ENCODE measurements around the gene SYTL3. TPM values are rescaled to one million over a fixed set of nuclear protein-coding genes. Genes with fewer than 3 reads are reported as not detected.

SYTL3 gene
- total RNA-seq, 4 donors from 2014 or later, result 2.4 to 6.4 (median 2.9) TPM

GRCh38 chr6:158627168-158627939 is 22.5 kb upstream of the SYTL3 start:
- intact Hi-C loops (cut with DNase I; ENCODE audit: low total_unique reads) (no loop called here), in situ Hi-C loops (cut with MboI; ENCODE audit: low pct_ligation_motif_present in 1 of 4, low pct_unique_long_range_greater_than_20kb in 1 of 4, low sequenced_read_pairs in 3 of 4) (no loop called here)
- H3K36me3 ChIP-seq, result peaks cover 0 to 7% (median under 1%) of the 10 kb centered on the region in 4 donors
- H3K27ac ChIP-seq, result no peak overlapping the region
- no peak for TF ChIP-seq EP300 (IDR thresholded peaks at IDR 0.05; ENCODE audit: low read depth)
- no peak for TF ChIP-seq POLR2A (IDR thresholded peaks at IDR 0.05)
- TF ChIP-seq, protein P1, sequence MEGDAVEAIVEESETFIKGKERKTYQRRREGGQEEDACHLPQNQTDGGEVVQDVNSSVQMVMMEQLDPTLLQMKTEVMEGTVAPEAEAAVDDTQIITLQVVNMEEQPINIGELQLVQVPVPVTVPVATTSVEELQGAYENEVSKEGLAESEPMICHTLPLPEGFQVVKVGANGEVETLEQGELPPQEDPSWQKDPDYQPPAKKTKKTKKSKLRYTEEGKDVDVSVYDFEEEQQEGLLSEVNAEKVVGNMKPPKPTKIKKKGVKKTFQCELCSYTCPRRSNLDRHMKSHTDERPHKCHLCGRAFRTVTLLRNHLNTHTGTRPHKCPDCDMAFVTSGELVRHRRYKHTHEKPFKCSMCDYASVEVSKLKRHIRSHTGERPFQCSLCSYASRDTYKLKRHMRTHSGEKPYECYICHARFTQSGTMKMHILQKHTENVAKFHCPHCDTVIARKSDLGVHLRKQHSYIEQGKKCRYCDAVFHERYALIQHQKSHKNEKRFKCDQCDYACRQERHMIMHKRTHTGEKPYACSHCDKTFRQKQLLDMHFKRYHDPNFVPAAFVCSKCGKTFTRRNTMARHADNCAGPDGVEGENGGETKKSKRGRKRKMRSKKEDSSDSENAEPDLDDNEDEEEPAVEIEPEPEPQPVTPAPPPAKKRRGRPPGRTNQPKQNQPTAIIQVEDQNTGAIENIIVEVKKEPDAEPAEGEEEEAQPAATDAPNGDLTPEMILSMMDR (IDR thresholded peaks at IDR 0.05), result no peak
- TF ChIP-seq POLR2AphosphoS5 (IDR thresholded peaks at IDR 0.05), result no peak
- DNase-seq, result no peak
- H3K9me3 ChIP-seq, result no peaks in the 10 kb centered on the region
- 67 to 94% methylated on average over 1 to 20 of the region's 20 CpGs for WGBS, 2 donors (ENCODE audit: low coverage in 1 of 2)
- H3K27me3 ChIP-seq, result no peaks in the 10 kb centered on the region
- H3K4me1 ChIP-seq, result peaks cover 10 to 26% (median 22%) of the 10 kb centered on the region in 4 donors
- H3K4me3 ChIP-seq, result no peak overlapping the region

DNA sequence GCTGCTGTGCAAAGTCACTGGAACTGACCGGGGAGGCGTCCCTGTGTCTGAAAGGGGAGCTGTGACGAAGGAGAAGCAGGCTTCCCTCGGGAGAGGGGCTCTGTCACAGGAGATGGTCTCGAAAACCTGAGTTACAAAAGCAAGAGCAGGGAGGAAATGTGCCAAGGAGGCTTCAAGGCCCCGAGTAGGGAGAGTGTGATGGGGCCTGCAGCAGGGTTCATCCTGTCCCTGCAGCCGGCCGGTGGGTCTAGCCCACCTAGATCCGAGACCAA is 22.0 kb upstream of the SYTL3 start:
- Histone ChIP-seq H3K4me1 (peaks cover 10 to 31% (median 22%) of the 10 kb centered on the region in 4 donors), H3K27me3 (no peaks in the 10 kb centered on the region), H3K9me3 (no peaks in the 10 kb centered on the region), H3K36me3 (peaks cover 0 to 6% (median 0%) of the 10 kb centered on the region in 4 donors), H3K27ac (no peak overlapping the region), H3K4me3 (no peak overlapping the region)
- intact Hi-C loops (cut with DNase I; ENCODE audit: low total_unique reads) (no loop called here), in situ Hi-C loops (cut with MboI; ENCODE audit: low pct_ligation_motif_present in 1 of 4, low pct_unique_long_range_greater_than_20kb in 1 of 4, low sequenced_read_pairs in 3 of 4) (no loop called here)
- 93% methylated on average over 4 to 9 of the region's 9 CpGs for WGBS, 2 donors (ENCODE audit: low coverage in 1 of 2)
- DNase-seq, result no peak
- TF ChIP-seq, protein P1 (IDR thresholded peaks at IDR 0.05), result no peak
- no peak for TF ChIP-seq POLR2A (IDR thresholded peaks at IDR 0.05)
- no peak for TF ChIP-seq EP300 (IDR thresholded peaks at IDR 0.05; ENCODE audit: low read depth)
- TF ChIP-seq POLR2AphosphoS5 (IDR thresholded peaks at IDR 0.05), result no peak

- H3K9me3 ChIP-seq, result no peaks in the 10 kb centered on the region
- intact Hi-C loops (cut with DNase I; ENCODE audit: low total_unique reads) (no loop called here), in situ Hi-C loops (cut with MboI; ENCODE audit: low pct_ligation_motif_present in 1 of 4, low pct_unique_long_range_greater_than_20kb in 1 of 4, low sequenced_read_pairs in 3 of 4) (no loop called here)
- peaks cover 0 to 11% (median 0%) of the 10 kb centered on the region in 4 donors for H3K36me3 ChIP-seq
- WGBS, 2 donors (ENCODE audit: low coverage in 1 of 2), result 92% methylated on average over 11 of the region's 17 CpGs; no CpG with 5 or more reads in 1 of the 2 donors
- TF ChIP-seq POLR2AphosphoS5 (IDR thresholded peaks at IDR 0.05), result no peak
- no peak for TF ChIP-seq POLR2A (IDR thresholded peaks at IDR 0.05)
- TF ChIP-seq, protein P1 (IDR thresholded peaks at IDR 0.05), result no peak
- no peak for TF ChIP-seq EP300 (IDR thresholded peaks at IDR 0.05; ENCODE audit: low read depth)
- H3K27ac ChIP-seq, result no peak overlapping the region
- no peak for DNase-seq
- no peaks in the 10 kb centered on the region for H3K27me3 ChIP-seq
- no peak overlapping the region for H3K4me3 ChIP-seq
- H3K4me1 ChIP-seq, result peaks cover 10 to 31% (median 22%) of the 10 kb centered on the region in 4 donors
Measured at GRCh38 chr6:158628542-158628941, 21.3 kb upstream of the SYTL3 start.

DNA sequence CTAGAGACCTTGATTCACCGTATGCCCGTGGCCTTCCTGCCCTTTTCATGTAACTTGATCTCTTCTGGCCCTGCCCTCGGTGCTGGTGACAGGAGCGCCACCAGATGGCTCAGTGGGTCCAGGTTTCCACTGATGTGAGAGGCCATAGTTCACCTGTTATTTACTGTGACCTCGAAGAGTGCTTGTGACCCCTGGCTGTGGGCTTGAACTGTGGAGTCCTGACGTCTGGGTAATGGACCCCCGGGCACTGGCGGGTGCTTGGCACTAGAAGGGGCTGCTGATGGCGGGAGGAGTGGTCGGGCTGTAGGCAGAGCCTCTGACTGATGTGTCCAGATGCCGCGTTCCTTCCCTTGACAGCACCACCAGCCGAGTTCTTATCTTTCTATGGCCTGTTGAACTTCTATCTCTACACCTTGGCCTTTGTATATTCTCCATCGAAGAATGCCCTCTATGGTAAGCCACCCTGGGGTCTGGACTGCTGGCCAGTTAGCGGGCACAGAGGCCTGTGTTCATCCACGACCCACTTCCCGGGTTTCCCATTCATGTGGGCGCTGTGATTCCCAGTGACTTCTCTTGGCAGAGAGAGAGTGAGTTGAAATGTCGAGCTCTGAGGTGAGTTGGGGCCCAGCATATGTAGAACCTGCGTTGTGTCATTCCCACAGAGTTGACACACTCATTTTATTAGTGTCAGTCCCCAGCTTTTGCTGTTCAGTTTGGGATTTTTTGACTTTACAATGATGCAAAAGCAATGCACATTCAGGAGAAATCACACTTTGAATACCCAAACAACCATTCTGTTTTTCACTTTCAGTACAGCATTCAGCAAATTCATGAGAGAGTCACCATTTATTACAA is 20.3 kb upstream of the SYTL3 start:
- in situ Hi-C loops (cut with MboI; ENCODE audit: low pct_ligation_motif_present in 1 of 4, low pct_unique_long_range_greater_than_20kb in 1 of 4, low sequenced_read_pairs in 3 of 4) (no loop called here), intact Hi-C loops (cut with DNase I; ENCODE audit: low total_unique reads) (no loop called here)
- H3K4me3 ChIP-seq, result no peak overlapping the region
- H3K27me3 ChIP-seq, result no peaks in the 10 kb centered on the region
- TF ChIP-seq POLR2A (IDR thresholded peaks at IDR 0.05) (no peak), POLR2AphosphoS5 (IDR thresholded peaks at IDR 0.05) (no peak), EP300 (IDR thresholded peaks at IDR 0.05; ENCODE audit: low read depth) (no peak)
- TF ChIP-seq, protein P1 (IDR thresholded peaks at IDR 0.05), result no peak
- 74 to 88% methylated on average over 9 to 20 of the region's 20 CpGs for WGBS, 2 donors (ENCODE audit: low coverage in 1 of 2)
- peaks cover 10 to 35% (median 23%) of the 10 kb centered on the region in 4 donors for H3K4me1 ChIP-seq
- H3K36me3 ChIP-seq, result peaks cover 0 to 11% (median 0%) of the 10 kb centered on the region in 4 donors
- DNase-seq, result no peak
- H3K9me3 ChIP-seq, result no peaks in the 10 kb centered on the region
- peak overlapping the region in 1 of 4 donors; percentile 74 for H3K27ac ChIP-seq
